Hepatocyte (in vitro differentiated cells): ENCODE measurements around the gene MRRF.

Experiments used
- CTCF ChIP-seq: fragments of 200-600 bp; sonication (generic); IDR thresholded peaks from 2 replicates; pipeline ENCODE4 v1.5.1; 2016; ENCODE audit warnings: antibody characterized with exemption, mild to moderate bottlenecking; ENCODE audit not compliant: poor library complexity
- EZH2phosphoT487 ChIP-seq: fragments of 200-600 bp; sonication (generic); IDR thresholded peaks from one replicate; pipeline ENCODE4 v1.6.1; 2018; ENCODE audit warnings: antibody characterized with exemption, mild to moderate bottlenecking, low read depth, moderate library complexity; ENCODE audit not compliant: unreplicated experiment, severe bottlenecking

DNA sequence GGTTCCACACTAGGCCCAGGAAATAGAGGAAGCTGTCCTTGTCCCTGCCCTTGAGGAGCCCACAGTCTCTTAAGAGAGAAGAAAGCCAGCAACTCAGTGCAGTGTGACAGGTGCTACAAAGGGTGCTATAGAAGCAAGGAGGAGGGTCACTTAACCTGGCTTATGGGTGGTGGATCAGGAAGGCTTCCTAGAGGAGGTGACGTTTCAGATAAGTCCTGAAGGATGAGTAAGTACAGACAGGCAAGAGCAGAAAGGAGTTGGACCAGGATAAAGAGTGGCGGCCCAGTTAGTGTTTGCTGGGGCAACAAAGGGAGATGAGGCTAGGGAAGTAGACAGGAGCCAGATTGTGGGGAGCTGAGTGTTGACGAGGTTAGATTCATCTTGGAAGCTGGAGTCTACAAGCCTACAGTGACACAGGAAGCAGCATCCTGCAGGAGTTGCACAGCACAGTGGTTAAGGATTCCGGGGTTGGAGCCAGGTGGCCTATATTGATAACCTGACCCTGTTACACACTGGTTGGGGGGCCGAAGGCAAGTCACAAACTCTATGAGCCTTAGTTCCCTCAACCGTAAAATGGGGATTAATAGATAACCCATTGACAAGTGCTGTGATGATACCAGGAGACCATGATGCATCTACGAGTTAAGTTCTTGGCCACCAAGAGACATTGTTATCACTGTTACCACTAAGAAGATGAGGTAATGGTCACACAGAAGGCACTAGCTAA is 30.5 kb upstream of the MRRF start:
- TF ChIP-seq CTCF (no peak), EZH2phosphoT487 (no peak)
